Stimulated activated CD4-positive, alpha-beta T cell treated with anti-CD3 and anti-CD28 coated beads, Interleukin-2, amount 100 ng/mL, for 48 hours (primary cell): Measurements from ENCODE around the gene IFT88.
"Not testable (repeated sequence)": the region's sequence is repeated elsewhere in the genome, so short reads cannot be mapped to it uniquely, and the experiment has no call there.

Experiments used
- DNase-seq, 2 donors: peaks; one replicate each; pipeline ENCODE4 v3.0.0-alpha.2; 2020

The IFT88 gene

GRCh38 chr13:20636079-20636478, 69.1 kb downstream of the IFT88 start:
- DNase-seq: no peak

- no peak for DNase-seq
Observed at GRCh38 chr13:20637811-20638210, 70.9 kb downstream of the IFT88 start.

DNA sequence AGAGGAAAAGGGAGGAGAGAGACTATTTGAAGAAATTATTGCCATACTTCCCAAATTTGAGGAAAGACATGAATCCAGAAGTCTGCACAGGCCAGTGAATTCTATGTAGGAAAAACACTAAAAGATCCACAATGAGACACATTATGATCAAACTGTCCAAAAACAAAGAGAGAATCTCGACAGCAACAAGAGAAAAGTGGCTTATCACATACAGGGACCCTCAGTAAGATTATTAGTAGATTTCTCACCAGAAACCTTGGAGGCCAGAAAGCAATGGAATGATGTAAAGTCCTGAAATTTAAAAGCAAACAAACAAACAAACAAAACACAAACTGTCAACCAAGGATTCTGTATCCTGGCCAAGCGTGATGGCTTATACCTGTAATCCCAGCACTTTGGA, 80.8 kb downstream of the IFT88 start:
- DNase-seq: no peak

- DNase-seq: no peak
Observed at GRCh38 chr13:20652946-20653345, 86.0 kb downstream of the IFT88 start.

- no peak for DNase-seq
Observed at GRCh38 chr13:20654156-20654555, 87.2 kb downstream of the IFT88 start.

DNA sequence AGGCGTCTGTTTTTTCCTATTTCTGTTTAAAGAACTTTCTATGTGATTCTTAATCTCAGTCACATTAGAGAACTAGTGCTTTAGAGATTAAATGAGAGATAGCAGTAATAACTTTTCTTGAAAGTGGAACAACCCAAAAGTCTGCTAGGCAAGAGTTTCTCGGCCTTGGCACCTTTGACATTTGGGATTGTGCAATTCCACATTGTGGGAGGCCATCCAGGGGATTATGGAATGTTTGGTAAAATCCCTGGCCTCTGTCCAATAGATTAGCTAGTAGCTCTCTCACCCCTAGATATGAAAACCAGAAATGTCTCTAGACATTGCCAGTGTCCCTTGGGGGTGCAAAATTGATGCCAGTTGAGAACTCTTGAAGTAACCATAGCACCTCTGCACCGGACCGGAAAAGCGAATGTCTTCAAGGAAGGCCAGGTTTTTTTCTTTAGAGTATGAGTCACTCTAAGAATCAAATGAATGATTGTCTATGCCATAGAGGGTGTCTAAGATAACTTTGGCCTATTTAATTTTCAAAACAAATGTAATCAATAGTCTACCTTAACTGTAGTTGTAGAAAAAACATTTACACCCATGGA, 91.6 kb downstream of the IFT88 start:
- no peak for DNase-seq

DNA sequence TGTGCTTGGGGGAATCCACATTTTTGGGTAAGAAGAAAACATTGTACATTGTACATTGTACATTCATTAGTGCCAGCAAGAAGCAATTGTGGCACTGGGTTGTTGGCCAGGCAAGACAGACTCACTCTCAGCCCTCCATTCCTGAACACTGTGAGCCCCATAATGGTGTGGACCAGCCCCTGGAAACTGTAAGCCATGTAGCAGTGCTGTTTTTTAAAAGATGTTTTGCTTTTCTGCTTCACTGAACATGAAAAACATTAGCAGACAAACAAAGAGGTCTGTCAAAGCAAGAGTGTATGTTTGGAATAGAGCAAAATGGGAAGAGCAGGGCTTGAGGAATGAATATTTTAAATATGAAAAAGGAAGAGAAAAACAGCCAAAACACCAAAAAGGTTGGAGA, 97.4 kb downstream of the IFT88 start:
- DNase-seq: no peak

DNA sequence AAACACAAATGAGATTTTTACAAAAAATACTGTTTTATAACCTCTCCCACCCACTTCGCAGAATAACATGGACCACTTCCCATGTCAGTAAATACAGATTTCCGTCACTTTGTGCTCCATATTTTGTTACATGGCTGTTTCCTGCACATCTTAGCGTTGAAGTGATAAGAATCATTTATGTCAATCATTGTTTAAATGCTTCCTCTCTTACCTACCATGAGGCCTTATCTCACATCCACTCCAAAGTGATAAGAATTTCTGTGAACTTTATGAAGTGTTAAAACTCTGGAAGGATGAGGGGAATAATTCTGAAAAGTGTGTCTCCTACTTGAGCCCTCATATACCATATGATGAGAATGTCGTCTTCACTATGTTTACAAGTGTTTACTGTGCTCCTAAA, 100.0 kb downstream of the IFT88 start:
- DNase-seq: no peak

GRCh38 chr13:20667857-20668437, 101.0 kb downstream of the IFT88 start:
- no peak for DNase-seq

DNA sequence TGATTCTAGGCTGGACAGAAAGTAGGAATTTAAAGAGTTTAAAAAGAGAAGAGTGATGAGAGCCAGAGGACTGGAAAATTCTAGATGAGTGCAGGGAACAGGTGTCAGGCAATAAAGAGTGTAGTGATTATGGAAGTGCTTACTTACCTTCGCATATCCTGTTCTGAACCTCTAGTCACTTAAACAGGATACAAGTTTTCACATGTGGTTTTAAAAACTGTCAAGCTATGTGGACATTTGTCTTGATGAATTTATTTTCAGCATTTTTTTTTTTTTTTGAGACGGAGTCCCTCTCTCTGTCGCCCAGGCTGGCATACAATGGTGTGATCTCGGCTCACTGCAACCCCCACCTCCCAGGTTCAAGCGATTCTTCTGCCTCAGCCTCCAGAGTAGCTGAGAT, 102.2 kb downstream of the IFT88 start:
- DNase-seq: no peak

DNA sequence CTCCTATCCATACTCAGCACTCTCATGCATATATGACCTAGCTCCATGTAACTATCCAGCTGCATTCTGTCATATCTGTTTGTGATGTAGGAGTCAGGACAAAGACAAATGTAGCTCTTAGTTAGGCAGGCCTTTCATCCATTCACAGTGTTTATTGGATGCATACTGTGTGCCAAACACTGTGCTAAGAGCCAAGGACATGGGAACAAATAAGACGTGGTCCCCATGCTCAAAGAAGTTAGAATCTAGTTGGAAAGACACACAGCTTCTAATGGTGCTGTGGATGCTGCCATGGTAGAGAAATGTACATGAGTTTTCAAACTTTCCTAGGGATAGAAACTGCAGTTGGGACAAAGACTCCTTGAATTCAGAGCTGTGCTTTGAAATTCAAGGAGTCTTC, 104.8 kb downstream of the IFT88 start:
- no peak for DNase-seq

GRCh38 chr13:20672772-20673171, 105.8 kb downstream of the IFT88 start:
- no peak for DNase-seq

DNA sequence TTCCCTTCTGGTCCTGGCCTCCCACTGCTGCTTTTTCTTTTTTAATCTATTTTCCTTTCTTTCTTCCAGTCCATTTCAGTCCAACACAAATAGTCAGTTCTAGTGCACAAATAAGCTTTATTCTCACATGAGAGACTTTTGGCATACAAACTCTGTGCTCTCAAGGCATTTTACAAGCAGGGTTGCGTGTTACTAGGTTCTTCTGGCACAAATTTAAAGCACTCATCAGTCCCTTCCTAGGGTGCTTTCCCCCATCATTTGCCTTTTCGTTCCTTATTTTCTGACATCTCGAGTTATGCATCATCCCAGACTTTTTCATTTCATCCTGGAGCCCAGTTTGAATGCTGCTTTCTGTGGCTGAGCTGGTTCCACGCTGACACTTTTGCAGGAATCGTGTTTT, 106.8 kb downstream of the IFT88 start:
- DNase-seq: no peak

GRCh38 chr13:20676213-20676612, 109.3 kb downstream of the IFT88 start:
- no peak for DNase-seq

GRCh38 chr13:20678606-20679005, 111.6 kb downstream of the IFT88 start:
- DNase-seq: not testable (repeated sequence)

DNA sequence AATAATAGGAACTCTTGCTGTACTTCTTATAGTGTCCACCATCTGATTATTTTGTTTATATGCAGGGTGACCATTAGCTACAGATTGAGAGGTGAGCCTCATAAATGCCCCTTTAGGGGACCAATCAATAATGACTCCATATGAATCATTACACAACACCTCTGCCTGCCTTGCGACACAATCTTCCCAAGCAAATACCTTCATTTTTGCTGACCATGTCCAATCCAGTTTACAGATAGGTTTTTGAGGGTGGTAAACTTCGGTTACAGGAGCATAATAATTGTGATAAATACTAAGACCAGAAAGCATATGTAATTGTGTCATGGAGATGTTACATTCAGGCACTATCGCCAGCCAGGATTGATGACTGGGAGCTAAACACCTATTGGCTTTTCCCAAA, 112.9 kb downstream of the IFT88 start:
- DNase-seq: no peak

DNA sequence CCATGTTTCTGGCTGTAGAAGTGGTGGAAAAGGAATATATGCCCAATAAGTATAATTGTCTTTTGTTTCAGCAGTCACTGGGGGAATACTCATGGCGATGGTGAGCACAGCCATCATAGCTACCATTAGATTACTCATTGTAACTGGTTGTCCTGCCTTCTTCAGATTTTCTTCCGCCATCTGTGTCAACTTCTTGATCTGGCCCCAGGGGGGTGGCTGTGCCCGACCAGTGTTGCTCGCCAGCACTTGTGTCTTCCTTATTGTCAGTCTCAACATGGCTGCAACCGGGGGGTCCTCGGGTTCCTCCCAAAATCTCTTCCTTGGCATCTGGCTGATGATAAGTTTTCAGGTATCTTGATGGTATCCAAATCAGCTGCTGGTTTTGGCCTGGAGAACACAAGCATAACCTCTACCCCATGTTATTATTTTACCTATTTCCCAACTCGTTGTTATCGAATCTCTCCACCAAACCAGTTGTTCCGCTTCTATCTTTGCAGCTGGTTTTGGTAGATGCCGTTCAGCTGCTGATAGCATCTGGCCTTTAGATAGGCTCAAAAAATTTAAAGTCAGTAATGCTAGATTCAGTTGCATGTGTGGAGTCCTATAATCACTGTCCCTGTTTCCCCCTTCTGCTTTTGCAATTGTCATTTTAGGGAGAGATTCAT, 113.6 kb downstream of the IFT88 start:
- no peak for DNase-seq

DNA sequence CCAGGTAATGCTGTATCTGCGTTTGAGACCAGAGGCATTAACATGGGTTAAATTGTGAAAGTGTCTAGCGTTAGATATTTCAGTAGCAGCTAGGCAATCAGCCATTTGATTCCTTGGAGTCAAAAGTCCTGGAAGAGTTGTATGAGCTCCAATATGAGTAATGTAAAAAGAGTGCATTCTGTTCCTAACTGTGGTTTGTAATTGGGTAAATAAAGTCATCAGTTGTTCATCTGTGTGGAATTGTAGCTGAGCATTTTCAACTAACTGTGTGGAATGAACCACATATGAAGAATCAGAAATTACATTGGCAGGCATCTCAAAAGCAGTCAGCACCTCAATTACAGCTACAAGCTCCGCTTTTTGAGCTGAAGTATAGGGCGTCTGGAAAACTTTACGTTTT, 114.5 kb downstream of the IFT88 start:
- DNase-seq: not testable (repeated sequence)

- no peak for DNase-seq
Observed at GRCh38 chr13:20682061-20682460, 115.1 kb downstream of the IFT88 start.

- DNase-seq: no peak
Observed at GRCh38 chr13:20684041-20684440, 117.1 kb downstream of the IFT88 start.

GRCh38 chr13:20684546-20684945, 117.6 kb downstream of the IFT88 start:
- no peak for DNase-seq

- DNase-seq: no peak
Observed at GRCh38 chr13:20685092-20685491, 118.1 kb downstream of the IFT88 start.

DNA sequence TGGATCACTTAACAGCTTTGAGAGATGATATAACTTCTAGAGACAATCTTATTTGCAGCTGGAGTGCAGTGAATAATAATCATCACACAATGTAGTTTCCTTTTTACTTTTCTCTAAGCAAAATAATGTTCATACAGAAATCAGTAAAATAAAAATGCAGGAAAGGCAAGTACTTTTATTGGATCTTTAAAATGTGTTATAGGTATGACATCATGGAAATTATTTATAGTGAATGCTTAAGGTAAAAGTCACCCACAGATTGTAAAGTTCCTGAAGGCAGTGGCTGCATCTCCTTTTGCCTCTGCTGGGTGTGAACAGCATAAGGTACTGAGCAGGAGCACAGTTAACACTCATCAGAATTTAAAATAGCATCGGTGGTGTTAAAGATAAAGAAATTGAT, 119.2 kb downstream of the IFT88 start:
- no peak for DNase-seq

GRCh38 chr13:20686863-20687579, 120.1 kb downstream of the IFT88 start:
- no peak for DNase-seq
